ENCODE measurements around the gene ZGPAT.

DNA sequence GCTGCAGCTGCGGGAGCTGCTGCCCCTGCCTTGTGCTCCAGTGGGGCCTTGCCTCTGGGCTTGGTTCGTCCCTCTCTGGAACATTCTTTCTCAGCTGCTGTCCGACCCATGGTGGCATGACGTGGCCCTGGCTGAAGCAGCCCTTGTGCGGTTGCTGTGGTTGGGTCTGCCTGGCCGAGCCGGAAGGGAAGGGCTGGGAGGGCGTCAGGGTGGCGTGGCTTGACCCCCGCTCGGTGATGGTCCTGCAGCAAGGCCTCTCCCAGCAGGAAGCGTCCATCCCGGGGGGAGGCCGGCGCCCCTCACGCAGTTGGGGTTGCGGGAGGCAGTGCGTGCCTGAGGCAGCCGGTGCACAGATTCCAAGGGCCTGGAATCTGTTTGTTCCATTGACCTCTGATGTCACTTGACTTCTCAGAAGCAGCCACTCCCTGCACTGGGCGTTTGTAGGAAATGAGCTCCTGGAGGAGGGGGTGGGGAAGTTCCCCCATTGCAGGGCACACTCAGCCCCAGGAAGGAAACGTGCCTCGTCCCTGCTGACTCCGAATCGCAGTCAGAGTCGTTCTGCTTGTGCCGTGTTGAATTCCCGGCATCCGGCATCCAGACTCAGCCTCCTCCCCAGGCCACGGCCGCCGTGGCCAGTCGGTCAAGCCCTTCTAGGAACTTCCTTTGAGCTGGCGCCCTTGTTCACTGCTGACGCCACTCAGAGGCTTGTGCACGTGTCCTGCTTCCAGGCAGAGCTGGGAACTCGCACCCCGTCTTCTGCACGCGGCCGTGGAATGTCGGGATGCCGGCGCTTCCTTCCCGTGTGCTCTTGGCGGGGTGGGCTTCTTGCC, 21.1 kb upstream of the ZGPAT start:
- TF ChIP-seq, protein P1, sequence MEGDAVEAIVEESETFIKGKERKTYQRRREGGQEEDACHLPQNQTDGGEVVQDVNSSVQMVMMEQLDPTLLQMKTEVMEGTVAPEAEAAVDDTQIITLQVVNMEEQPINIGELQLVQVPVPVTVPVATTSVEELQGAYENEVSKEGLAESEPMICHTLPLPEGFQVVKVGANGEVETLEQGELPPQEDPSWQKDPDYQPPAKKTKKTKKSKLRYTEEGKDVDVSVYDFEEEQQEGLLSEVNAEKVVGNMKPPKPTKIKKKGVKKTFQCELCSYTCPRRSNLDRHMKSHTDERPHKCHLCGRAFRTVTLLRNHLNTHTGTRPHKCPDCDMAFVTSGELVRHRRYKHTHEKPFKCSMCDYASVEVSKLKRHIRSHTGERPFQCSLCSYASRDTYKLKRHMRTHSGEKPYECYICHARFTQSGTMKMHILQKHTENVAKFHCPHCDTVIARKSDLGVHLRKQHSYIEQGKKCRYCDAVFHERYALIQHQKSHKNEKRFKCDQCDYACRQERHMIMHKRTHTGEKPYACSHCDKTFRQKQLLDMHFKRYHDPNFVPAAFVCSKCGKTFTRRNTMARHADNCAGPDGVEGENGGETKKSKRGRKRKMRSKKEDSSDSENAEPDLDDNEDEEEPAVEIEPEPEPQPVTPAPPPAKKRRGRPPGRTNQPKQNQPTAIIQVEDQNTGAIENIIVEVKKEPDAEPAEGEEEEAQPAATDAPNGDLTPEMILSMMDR (IDR thresholded peaks at IDR 0.05) = no peak
- no peak for TF ChIP-seq ZFX (IDR thresholded peaks at IDR 0.05; ENCODE audit: borderline replicate concordance)
